Loucy (cell line): ENCODE measurements around the gene IFI27L2.

Experiments
- H2AFZ ChIP-seq: fragments of 200-600 bp; sonication (generic); 2 replicates; pipeline ENCODE4 v1.6.0; 2016; ENCODE audit warnings: antibody characterized with exemption, mild to moderate bottlenecking, low read length, moderate library complexity
- H3F3A ChIP-seq: fragments of 200-600 bp; 2 replicates; pipeline ENCODE4 v1.6.0; 2016; ENCODE audit warnings: antibody characterized with exemption, low read depth, mild to moderate bottlenecking
- H3K27me3 ChIP-seq: fragments of 200-600 bp; sonication (generic); 2 replicates; pipeline ENCODE4 v1.6.1; 2014; ENCODE audit warnings: low read length, mild to moderate bottlenecking; ENCODE audit not compliant: insufficient read depth, poor library complexity, severe bottlenecking
- H3K36me3 ChIP-seq: fragments of 200-600 bp; sonication (generic); 2 replicates; pipeline ENCODE4 v1.6.1; 2016; ENCODE audit warnings: low read length; ENCODE audit not compliant: insufficient read depth
- H3K4me1 ChIP-seq: fragments of 200-600 bp; sonication (generic); 2 replicates; pipeline ENCODE4 v1.5.1; 2014; ENCODE audit warnings: low read length, mild to moderate bottlenecking; ENCODE audit not compliant: insufficient read depth, poor library complexity, severe bottlenecking
- H3K4me2 ChIP-seq: fragments of 200-600 bp; sonication (generic); 2 replicates; pipeline ENCODE4 v1.6.0; 2014; ENCODE audit warnings: antibody characterized with exemption, low read length, low read depth, mild to moderate bottlenecking; ENCODE audit not compliant: poor library complexity, severe bottlenecking
- H3K4me3 ChIP-seq: fragments of 200-600 bp; sonication (generic); 2 replicates; pipeline ENCODE4 v1.5.1; 2014; ENCODE audit warnings: low read length, mild to moderate bottlenecking, mixed read lengths; ENCODE audit not compliant: poor library complexity, severe bottlenecking
- H3K79me2 ChIP-seq: fragments of 200-600 bp; sonication (generic); 2 replicates; pipeline ENCODE4 v1.6.1; 2014; ENCODE audit warnings: low read length; ENCODE audit not compliant: insufficient read depth
- H3K9ac ChIP-seq: fragments of 200-600 bp; sonication (generic); 2 replicates; pipeline ENCODE4 v1.6.0; 2014; ENCODE audit warnings: mild to moderate bottlenecking, low read depth, low read length, moderate library complexity; ENCODE audit not compliant: poor library complexity, severe bottlenecking
- H3K9me2 ChIP-seq: fragments of 200-600 bp; sonication (generic); replicated peaks from 2 replicates; pipeline ENCODE4 v1.6.1; 2016; ENCODE audit warnings: low read depth, low read length, mixed read lengths
- H3K9me3 ChIP-seq: fragments of 200-600 bp; sonication (generic); 2 replicates; pipeline ENCODE4 v1.6.1; 2014; ENCODE audit warnings: mild to moderate bottlenecking, antibody characterized with exemption, low read length, low read depth; ENCODE audit not compliant: insufficient read depth
- H4K20me1 ChIP-seq: fragments of 200-600 bp; sonication (generic); 2 replicates; pipeline ENCODE4 v1.6.0; 2014; ENCODE audit warnings: antibody characterized with exemption, low read length, mild to moderate bottlenecking; ENCODE audit not compliant: insufficient read depth, poor library complexity, severe bottlenecking
- EZH2phosphoT487 ChIP-seq: fragments of 200-600 bp; IDR thresholded peaks from 2 replicates; pipeline ENCODE4 v1.6.1; 2018; ENCODE audit warnings: antibody characterized with exemption, mild to moderate bottlenecking, moderate library complexity, borderline replicate concordance
- TF ChIP-seq, protein P1 (sequence below): fragments of 200-600 bp; sonication (generic); conservative IDR thresholded peaks from 2 replicates; pipeline ENCODE4 v1.5.1; 2014; ENCODE audit warnings: mild to moderate bottlenecking, antibody characterized with exemption, low read length

Gene IFI27L2

DNA sequence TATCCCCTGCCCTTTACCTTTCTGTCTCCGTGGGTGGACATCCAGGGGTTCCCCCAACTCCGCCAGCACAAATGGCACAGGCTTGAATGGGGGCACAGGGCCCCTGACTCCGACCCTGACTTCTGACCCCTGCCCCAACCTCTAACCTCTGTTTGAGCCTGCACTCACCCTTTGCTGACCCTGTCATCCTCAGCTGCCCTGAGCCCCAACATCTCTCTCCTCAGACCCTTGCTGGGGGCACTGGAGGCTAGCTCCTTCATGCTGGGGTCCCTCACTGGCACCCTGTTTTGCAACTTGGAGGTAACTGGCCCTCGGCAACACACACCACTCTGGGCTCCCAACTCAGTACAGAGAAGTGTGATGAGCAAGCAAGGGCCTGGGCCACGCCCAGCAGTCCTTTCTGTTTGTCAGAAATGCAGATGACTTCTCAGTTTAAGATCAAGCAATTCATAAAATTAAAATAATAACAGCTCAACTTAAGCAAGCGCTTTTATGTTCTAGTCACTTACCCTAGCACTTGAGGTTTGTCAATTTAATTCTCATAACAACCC, 16.8 kb downstream of the IFI27L2 start:
- TF ChIP-seq, protein P1, sequence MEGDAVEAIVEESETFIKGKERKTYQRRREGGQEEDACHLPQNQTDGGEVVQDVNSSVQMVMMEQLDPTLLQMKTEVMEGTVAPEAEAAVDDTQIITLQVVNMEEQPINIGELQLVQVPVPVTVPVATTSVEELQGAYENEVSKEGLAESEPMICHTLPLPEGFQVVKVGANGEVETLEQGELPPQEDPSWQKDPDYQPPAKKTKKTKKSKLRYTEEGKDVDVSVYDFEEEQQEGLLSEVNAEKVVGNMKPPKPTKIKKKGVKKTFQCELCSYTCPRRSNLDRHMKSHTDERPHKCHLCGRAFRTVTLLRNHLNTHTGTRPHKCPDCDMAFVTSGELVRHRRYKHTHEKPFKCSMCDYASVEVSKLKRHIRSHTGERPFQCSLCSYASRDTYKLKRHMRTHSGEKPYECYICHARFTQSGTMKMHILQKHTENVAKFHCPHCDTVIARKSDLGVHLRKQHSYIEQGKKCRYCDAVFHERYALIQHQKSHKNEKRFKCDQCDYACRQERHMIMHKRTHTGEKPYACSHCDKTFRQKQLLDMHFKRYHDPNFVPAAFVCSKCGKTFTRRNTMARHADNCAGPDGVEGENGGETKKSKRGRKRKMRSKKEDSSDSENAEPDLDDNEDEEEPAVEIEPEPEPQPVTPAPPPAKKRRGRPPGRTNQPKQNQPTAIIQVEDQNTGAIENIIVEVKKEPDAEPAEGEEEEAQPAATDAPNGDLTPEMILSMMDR = no peak
- no peak for TF ChIP-seq EZH2phosphoT487
- H2AFZ ChIP-seq = no peak overlapping the region
- H3K4me2 ChIP-seq = no peak overlapping the region
- H3F3A ChIP-seq = no peaks in the 10 kb centered on the region
- no peaks in the 10 kb centered on the region for H3K9me3 ChIP-seq
- H3K79me2 ChIP-seq = no peaks in the 10 kb centered on the region
- no peaks in the 10 kb centered on the region for H3K27me3 ChIP-seq
- no peaks in the 10 kb centered on the region for H4K20me1 ChIP-seq
- no peaks in the 10 kb centered on the region for H3K9me2 ChIP-seq
- H3K36me3 ChIP-seq = no peaks in the 10 kb centered on the region
- H3K4me1 ChIP-seq = no peaks in the 10 kb centered on the region
- H3K9ac ChIP-seq = no peak overlapping the region
- no peak overlapping the region for H3K4me3 ChIP-seq

DNA sequence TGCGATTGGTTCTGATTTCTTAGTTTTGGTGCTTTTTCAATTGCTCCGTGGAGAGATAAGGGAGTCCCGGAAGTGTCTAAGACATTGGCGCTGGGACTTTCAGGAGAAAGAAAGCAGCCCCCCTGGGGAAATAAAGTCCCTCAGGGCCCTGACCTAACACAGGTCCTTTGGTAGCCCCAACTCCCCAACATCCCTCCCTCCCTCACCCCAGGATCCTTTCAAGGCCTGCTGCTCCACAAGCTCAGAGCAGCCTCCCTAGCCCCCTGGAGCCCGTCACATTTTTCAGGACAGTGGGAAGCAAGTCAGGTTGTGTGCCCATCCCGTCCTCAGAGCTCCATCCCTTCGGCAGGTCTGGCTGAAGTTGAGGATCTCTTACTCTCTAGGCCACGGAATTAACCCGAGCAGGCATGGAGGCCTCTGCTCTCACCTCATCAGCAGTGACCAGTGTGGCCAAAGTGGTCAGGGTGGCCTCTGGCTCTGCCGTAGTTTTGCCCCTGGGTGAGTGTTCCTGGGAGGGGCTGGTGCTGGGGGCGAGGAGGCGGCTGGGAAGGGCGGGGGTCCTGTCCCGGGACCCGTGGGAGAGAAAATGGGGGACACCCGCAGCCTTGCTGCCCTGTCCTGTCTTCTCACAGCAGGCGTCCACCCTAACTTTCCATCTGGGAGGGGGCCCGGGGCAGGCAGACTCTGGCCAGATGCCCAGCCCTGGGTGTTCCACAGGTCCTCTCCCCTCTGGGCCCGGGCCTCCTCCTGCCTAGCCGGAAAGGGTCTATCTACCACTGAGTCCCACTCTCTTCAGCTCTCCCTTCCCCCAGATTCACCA, 17.9 kb downstream of the IFI27L2 start:
- H3K9me3 ChIP-seq = no peaks in the 10 kb centered on the region
- H3K4me1 ChIP-seq = no peaks in the 10 kb centered on the region
- H3K4me2 ChIP-seq = no peak overlapping the region
- no peaks in the 10 kb centered on the region for H3K79me2 ChIP-seq
- H3K9me2 ChIP-seq = no peaks in the 10 kb centered on the region
- no peak overlapping the region for H3K4me3 ChIP-seq
- H3K27me3 ChIP-seq = no peaks in the 10 kb centered on the region
- no peak overlapping the region for H2AFZ ChIP-seq
- H3F3A ChIP-seq = no peaks in the 10 kb centered on the region
- H3K9ac ChIP-seq = no peak overlapping the region
- no peaks in the 10 kb centered on the region for H4K20me1 ChIP-seq
- TF ChIP-seq, protein P1 = no peak
- TF ChIP-seq EZH2phosphoT487 = no peak
- no peaks in the 10 kb centered on the region for H3K36me3 ChIP-seq

DNA sequence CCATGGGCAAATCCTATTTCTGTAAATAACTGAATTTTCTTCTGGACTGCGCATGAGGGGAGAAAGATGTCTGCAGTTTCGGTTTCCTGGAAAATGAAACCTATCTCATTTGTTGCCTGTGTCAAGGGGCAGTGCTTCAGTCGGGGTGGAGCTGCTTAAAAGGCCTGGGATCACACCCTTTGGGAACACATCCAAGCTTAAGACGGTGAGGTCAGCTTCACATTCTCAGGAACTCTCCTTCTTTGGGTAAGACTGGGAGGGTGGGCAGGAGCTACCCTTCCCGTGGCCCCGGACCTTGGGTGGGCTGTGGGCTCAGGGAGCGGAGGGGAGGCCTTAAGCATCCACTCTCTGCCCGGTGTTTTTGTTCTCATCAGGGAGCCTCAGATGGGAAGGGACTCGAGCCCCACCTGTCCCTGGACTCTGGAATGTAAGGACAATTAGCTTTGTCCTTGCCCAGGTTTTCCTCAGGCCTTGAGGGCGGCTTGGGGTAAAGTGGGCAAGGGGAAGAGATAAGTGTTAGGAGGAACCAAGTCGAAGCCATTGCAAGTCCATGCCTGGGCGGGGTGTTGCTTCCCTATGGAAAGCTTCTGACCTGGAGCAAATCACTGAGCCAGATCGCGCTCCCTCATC, 18.7 kb downstream of the IFI27L2 start, which contains the start of gene IFI27:
IFI27 (plus strand) TSS at position 185 of the 630 bp plus-strand sequence.
- Histone ChIP-seq H2AFZ (no peak within 1 kb of the TSS), H4K20me1 (no peaks in the 10 kb centered on the region), H3K9me2 (no peaks in the 10 kb centered on the region), H3F3A (no peaks in the 10 kb centered on the region), H3K27me3 (no peaks in the 10 kb centered on the region), H3K9me3 (no peaks in the 10 kb centered on the region), H3K36me3 (no peaks in the 10 kb centered on the region), H3K4me2 (no peak within 1 kb of the TSS), H3K79me2 (no peaks in the 10 kb centered on the region), H3K4me1 (no peaks in the 10 kb centered on the region), H3K4me3 (no peak within 1 kb of the TSS), H3K9ac (no peak within 1 kb of the TSS)
- TF ChIP-seq, protein P1 = no peak
- TF ChIP-seq EZH2phosphoT487 = no peak
